Activated CD4-positive, alpha-beta T cell treated with anti-CD3 and anti-CD28 coated beads, Interleukin-2, amount 50 U/mL, for 48 hours (primary cell): Measurements from ENCODE around the gene IQGAP1.

Source experiments
- DNase-seq, 2 experiments: peaks; one replicate each; pipeline ENCODE4 v3.0.0-alpha.2; 2020

IQGAP1 gene

DNA sequence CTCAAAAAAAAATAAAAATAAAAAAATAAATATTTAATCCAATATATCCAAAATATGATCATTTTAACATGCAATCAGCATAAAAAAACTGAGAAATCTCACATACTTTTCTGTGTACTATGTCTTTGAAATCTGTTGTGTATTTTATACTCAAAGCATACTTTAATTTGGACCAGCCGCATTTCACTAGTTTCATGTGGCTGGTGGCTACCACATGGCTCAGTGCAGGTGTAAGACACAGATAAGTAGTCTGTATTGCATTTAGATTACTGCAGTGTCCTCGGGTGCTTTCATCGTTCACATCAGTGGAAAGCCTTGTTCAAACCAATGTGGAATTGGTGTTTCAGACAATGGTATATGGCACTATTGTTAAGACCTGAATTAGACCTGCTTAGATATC, 152.7 kb downstream of the IQGAP1 start:
- DNase-seq, result no peak

DNA sequence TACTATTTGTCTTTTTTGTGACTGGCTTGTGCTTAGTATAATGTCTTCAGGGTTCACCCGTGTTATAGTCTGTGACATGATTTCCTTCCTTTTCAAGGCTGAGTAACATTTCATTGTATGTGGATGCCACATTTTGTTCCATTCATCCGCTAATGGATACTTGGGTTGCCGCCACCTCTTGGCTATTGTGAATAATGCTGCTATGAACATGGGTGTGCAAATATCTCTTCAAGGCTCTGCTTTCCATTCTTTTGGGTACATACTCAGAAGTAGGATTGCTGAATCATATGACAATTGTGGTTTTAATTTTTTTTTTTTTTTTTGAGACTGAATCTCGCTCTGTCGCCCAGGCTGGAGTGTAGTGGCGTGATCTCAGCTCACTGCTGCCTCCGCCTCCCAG, 157.1 kb downstream of the IQGAP1 start:
- no peak for DNase-seq

DNA sequence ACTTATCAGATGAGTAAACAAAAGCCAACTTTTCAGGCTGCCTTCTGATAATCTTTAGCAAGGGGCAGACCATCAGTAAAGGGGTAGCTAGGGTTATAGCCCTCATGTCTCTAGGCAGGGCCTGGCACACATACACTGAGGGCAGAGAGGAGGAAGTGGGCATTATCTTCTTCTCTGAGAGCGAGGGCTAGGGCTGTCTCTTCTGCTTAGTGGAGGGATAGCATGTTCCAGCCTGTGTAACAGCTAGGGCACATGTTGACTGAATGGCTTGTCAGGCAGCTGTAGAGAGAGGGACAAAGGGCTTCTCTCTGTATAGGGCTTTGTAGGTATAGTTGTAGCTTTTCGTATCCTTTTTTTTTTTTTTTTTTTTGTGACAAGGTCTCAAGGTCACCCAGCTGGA, 159.5 kb downstream of the IQGAP1 start:
- no peak for DNase-seq

GRCh38 chr15:90550919-90551318, 162.9 kb downstream of the IQGAP1 start:
- no peak for DNase-seq
